NCI-H2227 (cell line): ENCODE data around the gene CDK11A.
"Not testable (repeated sequence)": the region's sequence is repeated elsewhere in the genome, so short reads cannot be mapped to it uniquely, and the experiment has no call there.

Source experiments
- DNase-seq: peaks from one replicate; lab custom pipeline; 2025; ENCODE audit not compliant: unreplicated experiment; lab: John Stamatoyannopoulos, UW

Gene CDK11A

GRCh38 chr1:1726088-1726487, 1.9 kb upstream of the CDK11A start:
- DNase-seq = not testable (repeated sequence)

- no peak for DNase-seq
Observed at GRCh38 chr1:1721201-1721600, 3.0 kb downstream of the CDK11A start.

- DNase-seq = not testable (repeated sequence)
Observed at GRCh38 chr1:1715109-1715883, 8.9 kb downstream of the CDK11A start.

- DNase-seq = not testable (repeated sequence)
Observed at GRCh38 chr1:1707897-1708296, 16.3 kb downstream of the CDK11A start.

DNA sequence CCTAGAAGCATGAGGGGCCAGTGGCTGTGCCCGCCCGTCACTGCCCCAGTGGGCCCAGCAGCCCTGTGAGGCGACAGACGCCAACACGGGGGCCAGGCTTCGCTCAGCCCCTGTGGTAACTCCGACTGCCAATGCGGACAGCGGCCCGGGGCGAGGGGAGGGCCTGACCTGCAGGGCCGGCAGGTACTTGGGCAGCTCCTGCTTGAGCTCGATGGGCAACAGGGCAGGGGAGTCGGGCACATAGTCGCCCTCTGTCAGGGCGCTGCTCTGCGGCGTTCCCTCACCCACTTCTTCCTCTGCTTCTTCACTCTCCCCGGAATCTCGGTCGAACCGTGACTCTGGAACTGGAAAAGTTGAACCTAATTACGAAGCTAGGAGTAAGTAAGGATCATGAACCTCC, 16.9 kb downstream of the CDK11A start:
- DNase-seq = not testable (repeated sequence)

- not testable (repeated sequence) for DNase-seq
Observed at GRCh38 chr1:1705623-1706022, 18.5 kb downstream of the CDK11A start.

GRCh38 chr1:1704284-1704957, 19.7 kb downstream of the CDK11A start:
- not testable (repeated sequence) for DNase-seq

GRCh38 chr1:1703796-1704195, 20.4 kb downstream of the CDK11A start:
- DNase-seq = no peak

DNA sequence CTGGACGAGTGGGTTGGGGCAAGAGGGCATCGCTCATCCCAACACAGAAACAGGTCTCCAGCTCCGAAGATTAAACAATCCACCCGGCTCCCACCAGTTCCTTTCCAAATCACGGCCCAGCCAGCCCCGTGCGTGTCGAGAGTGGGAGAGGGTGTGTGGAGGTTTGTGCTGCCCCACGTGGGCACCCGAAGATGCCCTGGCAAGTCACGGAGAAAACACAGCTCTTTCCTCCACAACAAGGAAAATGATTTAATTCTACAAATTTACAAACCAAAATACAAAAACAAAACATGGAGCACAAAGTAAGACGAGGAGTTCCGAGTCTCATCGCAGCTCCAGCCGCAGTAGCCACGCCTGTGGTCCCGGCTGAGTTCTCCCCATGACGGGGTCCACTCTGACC, 21.7 kb downstream of the CDK11A start:
- DNase-seq = not testable (repeated sequence)

DNA sequence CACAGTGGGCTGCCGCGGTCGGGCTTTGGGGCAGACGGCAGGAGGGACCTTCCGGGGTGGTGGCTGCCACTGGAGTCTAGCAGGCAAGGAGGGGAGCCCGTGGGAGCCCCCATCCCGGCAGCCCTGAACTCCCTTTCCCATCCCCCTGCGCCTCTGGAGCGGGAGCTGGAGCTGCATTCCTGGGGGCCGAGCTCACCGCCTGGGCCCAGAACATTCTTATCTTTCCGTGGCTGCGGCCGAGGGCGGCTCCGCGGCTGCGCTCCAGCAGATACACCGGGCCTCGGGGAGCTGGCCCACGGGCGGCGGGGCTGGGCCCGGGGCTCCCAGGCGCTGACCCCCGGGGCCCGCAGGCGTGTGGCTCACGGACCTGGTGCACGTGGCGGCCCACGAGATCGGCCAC, 23.6 kb downstream of the CDK11A start:
- not testable (repeated sequence) for DNase-seq

DNA sequence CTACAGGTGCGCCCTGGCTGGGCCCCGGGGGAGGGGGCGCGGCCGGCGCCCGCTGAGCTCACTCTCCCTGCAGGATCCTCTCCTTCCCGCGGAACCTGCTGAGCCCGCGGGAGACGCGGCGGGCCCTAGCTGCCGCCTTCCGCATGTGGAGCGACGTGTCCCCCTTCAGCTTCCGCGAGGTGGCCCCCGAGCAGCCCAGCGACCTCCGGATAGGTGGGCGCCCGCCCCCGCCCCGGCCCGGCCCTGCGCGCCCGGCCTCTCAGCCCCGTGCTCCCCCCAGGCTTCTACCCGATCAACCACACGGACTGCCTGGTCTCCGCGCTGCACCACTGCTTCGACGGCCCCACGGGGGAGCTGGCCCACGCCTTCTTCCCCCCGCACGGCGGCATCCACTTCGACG, 24.1 kb downstream of the CDK11A start:
- DNase-seq = not testable (repeated sequence)

- DNase-seq = not testable (repeated sequence)
Observed at GRCh38 chr1:1699061-1699460, 25.1 kb downstream of the CDK11A start.

DNA sequence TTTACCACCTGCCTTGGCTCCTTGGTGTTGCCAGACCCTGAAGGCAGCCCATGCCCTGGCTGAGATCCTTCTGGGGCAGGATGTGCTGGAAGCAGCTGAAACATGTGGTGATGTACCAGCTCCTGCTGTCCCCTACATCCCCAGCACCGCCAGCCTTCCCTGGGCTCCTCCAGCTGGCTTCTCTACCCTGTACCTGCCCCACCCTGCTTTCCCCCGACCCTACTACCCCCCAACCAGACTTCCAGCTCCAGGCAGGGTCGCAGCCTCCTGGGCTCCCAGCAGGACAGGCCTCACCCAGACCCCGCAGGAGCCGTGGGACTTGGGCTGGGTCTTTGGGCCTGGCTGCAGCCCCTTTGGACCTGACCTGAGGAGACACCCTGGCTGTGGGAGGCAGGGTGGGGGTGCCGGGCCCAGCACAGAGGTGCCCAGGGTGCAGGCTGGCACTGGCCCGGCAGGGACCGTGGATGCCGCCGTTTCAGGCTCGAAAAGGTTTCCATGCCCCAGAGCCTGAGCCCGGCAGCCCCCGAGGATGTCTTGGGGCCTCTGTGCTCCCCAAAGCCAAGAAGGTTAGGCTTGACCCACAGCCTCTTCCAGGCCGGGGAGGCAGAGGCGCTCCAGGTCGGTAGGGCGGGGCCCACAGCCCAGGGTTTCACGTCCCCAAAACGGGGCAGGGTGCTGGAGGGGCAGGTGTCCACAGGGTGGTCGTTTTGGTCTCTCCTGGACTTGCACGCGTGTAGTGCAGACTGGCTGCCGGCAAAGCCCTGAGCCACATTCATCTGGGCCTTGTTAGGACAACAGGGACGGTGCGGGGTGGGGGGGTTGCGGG, 26.6 kb downstream of the CDK11A start:
- not testable (repeated sequence) for DNase-seq

GRCh38 chr1:1696431-1697357, 27.5 kb downstream of the CDK11A start:
- not testable (repeated sequence) for DNase-seq

GRCh38 chr1:1692714-1693647, 31.2 kb downstream of the CDK11A start, which contains the start of gene SLC35E2B:
SLC35E2B (minus strand) TSS chr1:1692795; CDS start chr1:1676699, 16,096 bp downstream.
- DNase-seq = peak; percentile 95

GRCh38 chr1:1692324-1692713, 31.8 kb downstream of the CDK11A start:
- DNase-seq = peak; percentile 85

DNA sequence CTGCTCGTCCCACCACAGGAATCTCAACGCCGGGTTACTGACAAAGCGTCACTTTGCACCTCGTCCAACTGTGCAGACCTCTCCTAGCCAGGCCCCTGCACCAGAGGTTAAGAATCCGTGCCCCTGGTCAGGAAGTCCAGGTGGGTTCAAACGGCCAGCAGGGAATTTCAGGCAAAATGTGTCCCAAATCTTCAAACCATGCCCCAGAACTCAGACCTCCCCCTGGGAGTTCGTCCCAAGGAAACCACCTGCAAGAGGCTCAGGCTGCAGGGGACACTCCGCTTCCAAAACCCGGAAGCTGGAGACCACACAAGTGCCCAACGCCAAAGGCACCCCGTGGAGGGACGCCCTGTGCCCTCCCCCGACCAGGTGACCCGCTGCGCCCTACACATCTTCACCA, 32.7 kb downstream of the CDK11A start:
- not testable (repeated sequence) for DNase-seq

- not testable (repeated sequence) for DNase-seq
Observed at GRCh38 chr1:1689526-1689925, 34.6 kb downstream of the CDK11A start.

DNA sequence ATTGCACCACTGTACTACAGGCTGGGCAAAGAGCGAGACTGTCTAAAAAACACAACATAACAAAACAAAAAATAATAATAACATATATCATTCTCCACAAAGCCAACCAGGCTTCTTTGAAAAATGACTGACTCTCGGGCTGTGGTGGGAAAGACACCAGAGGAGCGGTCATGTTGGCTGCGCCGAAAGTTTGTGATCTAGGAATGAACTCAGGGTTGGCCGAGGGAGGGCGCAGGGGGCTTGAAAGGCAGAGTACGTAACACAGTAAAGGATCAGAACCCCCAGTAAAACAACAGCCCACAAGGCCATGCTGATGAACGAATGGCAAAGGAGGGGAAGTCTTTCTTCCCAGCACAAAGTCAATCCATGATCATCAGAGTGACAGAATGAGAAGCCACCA, 36.3 kb downstream of the CDK11A start:
- no peak for DNase-seq
